Small intestine (tissue), 7 donors: ENCODE data around the gene ASB8. TPM values are rescaled to one million over a fixed set of nuclear protein-coding genes. Genes with fewer than 3 reads are reported as not detected.

Source experiments
- DNase-seq, 2 donors: peaks; one replicate each; pipeline versions ENCODE4 v3.0.0 to v3.0.0-alpha.2; 2013
- FAIRE-seq: peaks from 2 replicates; lab custom pipeline; 2012; peaks lifted over from hg19 to GRCh38; lab: Jason Lieb, UNC
- H3K27ac ChIP-seq, 3 donors: one replicate each; pipeline ENCODE4 v1.5.1; 2013; ENCODE audit warnings: low read length in 2 of 3, mild to moderate bottlenecking in 2 of 3, control low read depth in 1 of 3, inconsistent platforms in 1 of 3, low read depth in 1 of 3, moderate library complexity in 1 of 3
- H3K27me3 ChIP-seq, 3 donors: one replicate each; pipeline ENCODE4 v1.6.1; 2013; ENCODE audit warnings: low read length in 3 of 3, inconsistent platforms in 1 of 3; ENCODE audit not compliant: control insufficient read depth in 3 of 3, insufficient read depth in 3 of 3
- H3K36me3 ChIP-seq, 3 donors: one replicate each; pipeline ENCODE4 v1.6.1; 2013; ENCODE audit warnings: low read length in 3 of 3, inconsistent platforms in 1 of 3, low read depth in 1 of 3, mild to moderate bottlenecking in 1 of 3, moderate library complexity in 1 of 3; ENCODE audit not compliant: control insufficient read depth in 3 of 3, insufficient read depth in 2 of 3
- H3K4me1 ChIP-seq, 3 donors: one replicate each; pipeline ENCODE4 v1.6.1; 2013; ENCODE audit warnings: low read length in 2 of 3, inconsistent platforms in 1 of 3, low read depth in 1 of 3, mild to moderate bottlenecking in 1 of 3, moderate library complexity in 1 of 3; ENCODE audit not compliant: control insufficient read depth in 3 of 3, insufficient read depth in 2 of 3
- H3K4me3 ChIP-seq, 3 donors: one replicate each; pipeline ENCODE4 v1.5.1; 2013; ENCODE audit warnings: low read length in 3 of 3, control low read depth in 1 of 3, inconsistent platforms in 1 of 3, low read depth in 1 of 3, mild to moderate bottlenecking in 1 of 3, moderate library complexity in 1 of 3
- H3K9me3 ChIP-seq, 2 donors: one replicate each; pipeline ENCODE4 v1.6.1; 2013; ENCODE audit warnings: low read depth in 1 of 2, low read length in 1 of 2; ENCODE audit not compliant: control insufficient read depth in 2 of 2, insufficient read depth in 1 of 2
- WGBS, 3 donors: extraction: QIAGEN DNeasy Blood & Tissue Kit; methylation state at CpG; one replicate each; pipeline ENCODE4 v1.1.7; 2013; 5-methylcytosine and 5-hydroxymethylcytosine counted together
- polyA plus RNA-seq, 4 donors: library from polyadenylated mRNA; stranded (reverse) in 3 of 4; unstranded in 1 of 4; fragments of 200-250 nt in 3 of 4; fragments of 120-200 nt in 1 of 4; gene quantifications; one replicate each; pipeline versions ENCODE4 v1.2.1 to v1.2.3, GENCODE V29; 2013
- donor health status: healthy with polysubstance abuse.
- donor health status: control.
- donor health status: control.
- donor health status: Bipolar disorder and iron deficiency.
- donor health status: healthy.

Gene ASB8
- polyA plus RNA-seq, 4 donors: 17.6 to 29.6 (median 24.0) TPM

- peaks cover 12 to 56% (median 15%) of the 10 kb centered on the region in 3 donors for H3K36me3 ChIP-seq
- no peaks in the 10 kb centered on the region for H3K27me3 ChIP-seq
- H3K27ac ChIP-seq: no peak overlapping the region
- WGBS, 3 donors: 89 to 92% (median 91%) methylated on average over 2 of the region's 2 CpGs
- DNase-seq: no peak
- no peak overlapping the region for H3K4me3 ChIP-seq
- FAIRE-seq: no peak
- H3K9me3 ChIP-seq: no peaks in the 10 kb centered on the region
- H3K4me1 ChIP-seq: no peaks in the 10 kb centered on the region
Observed at GRCh38 chr12:48143898-48144297, 13.4 kb downstream of the ASB8 start.

DNA sequence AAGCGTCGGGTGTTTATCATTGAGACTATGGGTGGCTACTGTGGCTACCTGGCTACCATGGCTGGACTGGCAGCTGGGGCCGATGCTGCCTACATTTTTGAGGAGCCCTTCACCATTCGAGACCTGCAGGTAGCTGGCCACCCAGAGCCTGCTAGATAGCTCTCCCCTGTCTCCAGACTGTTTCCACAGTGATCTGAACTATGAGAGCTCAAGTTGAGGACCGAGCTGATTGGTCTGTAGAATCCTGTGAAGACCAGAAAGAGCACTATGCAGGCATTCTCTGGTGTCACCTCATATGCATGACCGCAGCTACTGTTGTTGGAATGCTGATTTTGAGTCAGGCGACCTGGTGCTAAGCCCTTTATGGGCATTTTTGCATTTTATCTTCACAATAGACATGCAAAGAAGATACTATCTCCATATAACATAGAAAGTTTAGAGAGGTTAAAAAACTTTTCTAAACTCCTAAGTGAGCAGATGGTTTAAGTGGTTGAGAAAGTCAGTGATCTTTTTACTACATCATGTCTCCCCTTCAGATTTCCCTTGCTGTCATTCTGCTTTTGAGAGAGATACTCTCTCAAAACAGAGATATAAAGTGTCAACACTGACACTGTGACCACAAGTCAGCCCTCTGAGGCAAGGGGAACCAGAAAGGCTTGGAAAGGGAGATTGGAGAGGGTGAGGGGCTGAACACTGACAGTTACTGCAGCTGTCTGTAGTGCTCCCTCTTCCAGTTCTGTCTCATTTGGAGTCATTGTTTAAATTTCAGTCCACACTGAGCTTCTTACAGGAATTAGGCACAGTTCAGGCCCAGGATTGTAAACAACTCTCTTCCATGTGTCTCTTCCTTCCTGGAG lies 14.3 kb downstream of the ASB8 start:
- Histone ChIP-seq H3K9me3 (no peaks in the 10 kb centered on the region), H3K27me3 (no peaks in the 10 kb centered on the region), H3K4me3 (no peak overlapping the region), H3K4me1 (no peaks in the 10 kb centered on the region), H3K36me3 (peaks cover 11 to 57% (median 15%) of the 10 kb centered on the region in 3 donors), H3K27ac (no peak overlapping the region)
- WGBS, 3 donors: 87 to 92% (median 92%) methylated on average over 7 of the region's 7 CpGs
- FAIRE-seq: no peak
- DNase-seq: no peak

DNA sequence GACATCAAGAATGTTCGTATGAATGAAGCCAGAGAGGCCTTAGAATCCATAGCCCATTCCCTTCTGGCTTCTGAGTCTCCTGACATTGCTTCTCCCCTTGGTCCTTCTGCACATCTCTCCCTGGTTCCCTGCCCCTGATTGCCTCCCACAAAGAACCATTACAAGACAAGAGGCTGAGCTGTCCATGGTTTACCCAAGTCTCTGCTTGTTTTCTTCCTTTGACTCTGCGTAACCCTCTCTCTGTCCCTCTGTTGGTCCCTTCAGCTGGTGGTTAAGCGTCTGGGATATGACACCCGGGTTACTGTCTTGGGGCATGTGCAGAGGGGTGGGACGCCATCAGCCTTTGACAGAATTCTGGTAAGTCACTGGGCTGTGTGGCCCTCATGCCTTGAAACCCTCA lies 22.3 kb downstream of the ASB8 start:
- Histone ChIP-seq H3K9me3 (no peaks in the 10 kb centered on the region), H3K4me1 (no peaks in the 10 kb centered on the region), H3K27me3 (no peaks in the 10 kb centered on the region), H3K4me3 (no peak overlapping the region), H3K36me3 (peaks cover 5 to 53% (median 9%) of the 10 kb centered on the region in 3 donors), H3K27ac (no peak overlapping the region)
- DNase-seq (no peak), FAIRE-seq (no peak)
- 96 to 97% (median 97%) methylated on average over 5 of the region's 5 CpGs for WGBS, 3 donors

DNA sequence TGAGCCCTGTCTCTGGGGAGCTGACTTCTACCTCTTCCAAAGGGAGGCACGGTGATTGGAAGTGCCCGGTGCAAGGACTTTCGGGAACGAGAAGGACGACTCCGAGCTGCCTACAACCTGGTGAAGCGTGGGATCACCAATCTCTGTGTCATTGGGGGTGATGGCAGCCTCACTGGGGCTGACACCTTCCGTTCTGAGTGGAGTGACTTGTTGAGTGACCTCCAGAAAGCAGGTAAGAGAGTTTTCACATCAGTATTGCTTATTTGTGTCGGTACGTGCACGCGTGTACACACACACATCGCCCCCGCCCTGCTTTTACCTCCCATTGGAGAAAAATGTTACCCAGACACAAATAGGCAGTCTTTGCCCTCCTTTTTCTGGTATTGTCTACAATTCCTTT lies 24.5 kb downstream of the ASB8 start:
- H3K4me3 ChIP-seq: no peak overlapping the region
- H3K36me3 ChIP-seq: peaks cover 8 to 36% (median 11%) of the 10 kb centered on the region in 3 donors
- DNase-seq: no peak
- no peak overlapping the region for H3K27ac ChIP-seq
- no peaks in the 10 kb centered on the region for H3K9me3 ChIP-seq
- no peaks in the 10 kb centered on the region for H3K4me1 ChIP-seq
- H3K27me3 ChIP-seq: no peaks in the 10 kb centered on the region
- FAIRE-seq: no peak
- 91 to 95% (median 95%) methylated on average over 14 of the region's 14 CpGs for WGBS, 3 donors

GRCh38 chr12:48131517-48131916 lies 25.8 kb downstream of the ASB8 start:
- Histone ChIP-seq H3K36me3 (peaks cover 11 to 31% (median 11%) of the 10 kb centered on the region in 3 donors), H3K27me3 (no peaks in the 10 kb centered on the region), H3K27ac (no peak overlapping the region), H3K4me3 (no peak overlapping the region), H3K9me3 (no peaks in the 10 kb centered on the region), H3K4me1 (no peaks in the 10 kb centered on the region)
- FAIRE-seq (no peak), DNase-seq (no peak)
- WGBS, 3 donors: 92 to 96% (median 95%) methylated on average over 2 of the region's 2 CpGs

DNA sequence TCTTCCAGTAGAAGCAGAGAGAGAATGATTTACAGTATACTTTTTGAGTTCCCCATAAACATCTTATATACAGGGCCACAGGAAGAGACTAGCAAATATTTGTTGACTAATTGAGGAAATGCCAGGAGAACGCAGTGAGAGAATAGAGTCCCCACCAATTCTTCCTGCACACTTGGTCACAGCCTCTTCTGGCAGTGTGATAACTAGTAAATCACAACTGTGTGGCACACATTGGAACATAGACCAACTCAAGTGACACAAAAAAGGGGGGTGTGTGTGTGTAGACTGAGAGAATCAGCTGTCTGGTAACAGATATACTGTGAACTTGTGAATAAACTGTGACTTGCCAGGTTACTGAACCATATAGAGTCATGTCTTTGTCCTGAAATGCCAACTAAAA lies 27.9 kb downstream of the ASB8 start:
- H3K36me3 ChIP-seq: peaks cover 5 to 21% (median 11%) of the 10 kb centered on the region in 3 donors
- FAIRE-seq: no peak

DNA sequence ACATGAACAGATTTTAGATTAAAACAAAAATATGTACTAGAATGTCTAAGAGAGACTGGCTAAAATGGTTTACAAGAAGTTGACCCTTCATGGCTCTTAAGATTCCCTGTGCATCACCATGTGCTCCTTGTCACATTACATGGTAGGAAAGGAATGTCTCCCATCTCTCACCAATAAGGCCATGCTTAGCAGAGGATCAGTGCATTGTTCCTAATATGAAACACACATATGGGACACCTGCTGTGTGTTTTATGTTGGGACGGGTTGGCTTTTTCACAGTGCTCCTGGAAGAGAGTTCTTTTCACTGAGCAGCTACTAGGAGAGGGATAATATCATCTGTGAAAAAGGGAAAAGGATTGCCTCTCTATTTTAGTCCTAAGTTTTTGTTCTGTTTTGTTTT lies 28.5 kb downstream of the ASB8 start:
- Histone ChIP-seq H3K36me3 (peaks cover 7 to 16% (median 11%) of the 10 kb centered on the region in 3 donors), H3K9me3 (no peaks in the 10 kb centered on the region), H3K4me1 (no peaks in the 10 kb centered on the region), H3K4me3 (no peak overlapping the region), H3K27me3 (no peaks in the 10 kb centered on the region), H3K27ac (no peak overlapping the region)
- no peak for DNase-seq
- WGBS, 3 donors: 92 to 100% (median 97%) methylated on average over 1 of the region's 1 CpG
- no peak for FAIRE-seq

More for the DNA sequence above, 27.9 kb downstream of the ASB8 start:
- 72 to 92% (median 88%) methylated on average over 1 of the region's 1 CpG for WGBS, 3 donors
- no peak overlapping the region for H3K27ac ChIP-seq
- H3K27me3 ChIP-seq: no peaks in the 10 kb centered on the region
- H3K4me1 ChIP-seq: no peaks in the 10 kb centered on the region
- no peak for DNase-seq
- no peaks in the 10 kb centered on the region for H3K9me3 ChIP-seq
- no peak overlapping the region for H3K4me3 ChIP-seq

DNA sequence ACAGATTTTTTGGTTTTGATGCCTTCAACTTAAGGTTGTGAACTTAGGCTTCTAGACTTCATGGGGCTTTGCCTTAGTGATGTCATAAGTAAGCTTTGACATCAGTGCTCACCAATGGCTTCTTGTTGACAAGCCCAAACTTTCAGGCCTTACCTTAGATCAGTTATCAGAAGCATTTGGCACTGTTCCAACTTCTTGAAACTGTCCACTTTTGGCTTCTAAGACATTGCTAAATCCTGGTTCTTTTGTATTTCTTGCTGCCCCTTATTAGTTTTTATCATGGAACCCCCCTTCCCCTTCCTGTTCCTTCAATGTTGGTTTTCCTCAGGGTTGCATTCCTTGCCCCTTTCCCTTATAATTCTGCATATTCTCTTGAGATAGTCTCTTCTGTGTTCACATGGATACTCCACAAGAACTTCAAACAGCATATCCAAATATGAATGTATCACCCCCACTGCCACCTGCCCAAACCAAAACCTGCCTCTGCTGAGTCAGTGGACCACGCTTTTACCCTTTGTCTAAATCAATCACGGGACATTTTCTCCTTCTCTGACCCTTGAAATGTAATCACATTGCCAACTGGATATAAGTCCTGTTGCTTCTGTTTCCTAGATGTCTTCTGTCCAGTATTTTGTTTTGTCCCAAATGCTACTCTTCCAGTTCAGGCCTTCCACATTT lies 30.2 kb downstream of the ASB8 start:
- H3K27ac ChIP-seq: no peak overlapping the region
- FAIRE-seq (no peak), DNase-seq (no peak)
- H3K9me3 ChIP-seq: no peaks in the 10 kb centered on the region
- peaks cover 7 to 10% (median 8%) of the 10 kb centered on the region in 3 donors for H3K36me3 ChIP-seq
- H3K4me1 ChIP-seq: peaks cover 0 to 2% (median 0%) of the 10 kb centered on the region in 3 donors
- WGBS, 3 donors: 92 to 95% (median 92%) methylated on average over 2 of the region's 2 CpGs
- H3K27me3 ChIP-seq: no peaks in the 10 kb centered on the region
- H3K4me3 ChIP-seq: no peak overlapping the region
